Activated CD4-positive, alpha-beta T cell treated with anti-CD3 and anti-CD28 coated beads, Interleukin-2, Interleukin-4, amounts not matched to agents 100 ng/mL and 50 ng/mL, durations not matched to agents 16 hours and 8 hours (primary cell): ENCODE data around the gene TMEM184B.
A peak's percentile ranks its signal among the peaks of the same experiment; 100 is the strongest.

Source experiments
- DNase-seq: peaks from one replicate; pipeline ENCODE4 v3.0.0-alpha.2; 2020; ENCODE audit warnings: low spot score

TMEM184B gene

GRCh38 chr22:38223289-38223960 is 49.4 kb downstream of the TMEM184B start:
- no peak for DNase-seq

GRCh38 chr22:38222797-38223119 is 50.1 kb downstream of the TMEM184B start:
- no peak for DNase-seq

- no peak for DNase-seq
Measured at GRCh38 chr22:38221908-38222796, 50.7 kb downstream of the TMEM184B start.

GRCh38 chr22:38221407-38221806 is 51.4 kb downstream of the TMEM184B start:
- no peak for DNase-seq

GRCh38 chr22:38220653-38221386 is 52.0 kb downstream of the TMEM184B start:
- no peak for DNase-seq

GRCh38 chr22:38220163-38220562 is 52.6 kb downstream of the TMEM184B start:
- no peak for DNase-seq

GRCh38 chr22:38219632-38220031 is 53.2 kb downstream of the TMEM184B start:
- DNase-seq, result no peak

GRCh38 chr22:38218661-38219622 is 53.9 kb downstream of the TMEM184B start:
- peak; percentile 59 for DNase-seq

- no peak for DNase-seq
Measured at GRCh38 chr22:38215156-38216038, 57.4 kb downstream of the TMEM184B start.

GRCh38 chr22:38214302-38215056 is 58.3 kb downstream of the TMEM184B start:
- DNase-seq, result peak; percentile 65

GRCh38 chr22:38213990-38214301 is 58.9 kb downstream of the TMEM184B start:
- no peak for DNase-seq

- no peak for DNase-seq
Measured at GRCh38 chr22:38213319-38213989, 59.4 kb downstream of the TMEM184B start.

GRCh38 chr22:38212442-38212841 is 60.4 kb downstream of the TMEM184B start:
- DNase-seq, result no peak

GRCh38 chr22:38211556-38211955 is 61.3 kb downstream of the TMEM184B start:
- no peak for DNase-seq

- DNase-seq, result no peak
Measured at GRCh38 chr22:38208551-38208968, 64.2 kb downstream of the TMEM184B start.

- no peak for DNase-seq
Measured at GRCh38 chr22:38207898-38208432, 64.8 kb downstream of the TMEM184B start.

- no peak for DNase-seq
Measured at GRCh38 chr22:38205261-38206128, 67.3 kb downstream of the TMEM184B start.

- no peak for DNase-seq
Measured at GRCh38 chr22:38204784-38205183, 68.0 kb downstream of the TMEM184B start.
